HepG2 (cell line): Measurements from ENCODE around the gene FUT3. TPM values are rescaled to one million over a fixed set of nuclear protein-coding genes. Genes with fewer than 3 reads are reported as not detected.

Experiments used
- ESRRA ChIP-seq: sonication (generic); formaldehyde crosslinking; IDR thresholded peaks from 2 replicates; pipeline ENCODE4 v1.5.1; 2020; ENCODE audit warnings: mild to moderate bottlenecking, low read depth, missing genetic modification reagents
- ZNF460 ChIP-seq: sonication (generic); formaldehyde crosslinking; IDR thresholded peaks from 2 replicates; pipeline ENCODE4 v1.5.1; 2020; ENCODE audit warnings: missing genetic modification reagents, mild to moderate bottlenecking, borderline replicate concordance
- ZNF629 ChIP-seq: sonication (generic); formaldehyde crosslinking; conservative IDR thresholded peaks from 2 replicates; pipeline ENCODE4 v1.5.0; 2020; ENCODE audit warnings: missing genetic modification reagents
- polyA plus RNA-seq, 8 experiments: library from polyadenylated mRNA; depleted of rRNA in 3 of 8; stranded (reverse) in 7 of 8; unstranded in 1 of 8; fragments of >200 nt; fragmentation: Illumina TruSeq in 4 of 8; extraction: Trizol in 4 of 8; gene quantifications; 2 replicates each; pipeline versions ENCODE4 v1.2.1 to v1.2.3, GENCODE V29; 2011 to 2016; ENCODE audit warnings: low read depth in 4 of 8, missing spikeins in 1 of 8, mixed read lengths in 1 of 8; ENCODE audit not compliant: insufficient read depth in 1 of 8
- total RNA-seq, 5 experiments: library from RNA; depleted of rRNA; stranded (reverse); fragments of >200 nt; fragmentation: Illumina TruSeq; extraction: Trizol; gene quantifications; 2 replicates each; pipeline ENCODE4 v1.2.3, GENCODE V29; 2016; ENCODE audit warnings: low read depth in 1 of 5
- TF ChIP-seq, protein P1 (sequence below): conservative IDR thresholded peaks from 2 replicates; pipeline ENCODE4 v1.6.1; 2018; ENCODE audit warnings: missing genetic modification reagents
- TF ChIP-seq, protein P2 (sequence below): sonication (generic); formaldehyde crosslinking; conservative IDR thresholded peaks from 2 replicates; pipeline ENCODE4 v1.8.1; 2023; ENCODE audit warnings: missing genetic modification reagents
- TF ChIP-seq, protein P3 (sequence below): sonication (generic); formaldehyde crosslinking; IDR thresholded peaks from 2 replicates; pipeline ENCODE4 v1.4.0; 2020; ENCODE audit warnings: mild to moderate bottlenecking, missing genetic modification reagents
- TF ChIP-seq, protein P4 (sequence below): sonication (generic); formaldehyde crosslinking; conservative IDR thresholded peaks from 2 replicates; pipeline ENCODE4 v1.4.0; 2020; ENCODE audit warnings: missing genetic modification reagents

The FUT3 gene
- total and polyA plus RNA-seq, 2 of the 13 experiments (the other 11 are each of a cell fraction or from before 2014, with no cell fraction given): 0.53 to 1.1 TPM

DNA sequence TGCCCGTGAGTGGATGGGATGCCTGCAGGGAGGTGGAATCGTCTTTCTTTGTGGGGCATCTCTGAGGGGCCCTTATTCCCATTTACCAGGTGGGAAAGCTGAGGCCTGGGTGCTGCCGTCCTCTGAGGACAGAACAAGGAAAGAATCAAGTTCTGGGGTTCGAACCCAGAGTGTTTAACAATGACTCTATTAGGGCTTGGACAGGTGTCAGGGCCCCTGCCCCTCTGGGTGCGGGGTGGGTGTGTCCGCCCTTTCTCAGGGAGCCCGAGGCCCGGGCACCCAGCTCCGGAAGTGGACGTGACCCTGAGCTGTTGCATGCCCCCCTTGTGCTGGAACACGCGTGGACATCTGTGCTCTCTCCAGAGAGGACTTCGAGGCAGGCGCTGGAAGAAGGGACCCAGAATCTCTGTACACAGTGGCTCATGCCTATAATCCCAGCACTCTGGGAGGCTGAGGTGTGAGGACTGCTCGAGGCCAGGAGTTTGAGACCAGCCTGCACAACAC, 41.6 kb upstream of the FUT3 start (continued):
- 0 out of 2 replicates have a peak, but pooled peaks have one; percentile 1 for TF ChIP-seq ESRRA (CRISPR knock-in tag)
- TF ChIP-seq, protein P1, sequence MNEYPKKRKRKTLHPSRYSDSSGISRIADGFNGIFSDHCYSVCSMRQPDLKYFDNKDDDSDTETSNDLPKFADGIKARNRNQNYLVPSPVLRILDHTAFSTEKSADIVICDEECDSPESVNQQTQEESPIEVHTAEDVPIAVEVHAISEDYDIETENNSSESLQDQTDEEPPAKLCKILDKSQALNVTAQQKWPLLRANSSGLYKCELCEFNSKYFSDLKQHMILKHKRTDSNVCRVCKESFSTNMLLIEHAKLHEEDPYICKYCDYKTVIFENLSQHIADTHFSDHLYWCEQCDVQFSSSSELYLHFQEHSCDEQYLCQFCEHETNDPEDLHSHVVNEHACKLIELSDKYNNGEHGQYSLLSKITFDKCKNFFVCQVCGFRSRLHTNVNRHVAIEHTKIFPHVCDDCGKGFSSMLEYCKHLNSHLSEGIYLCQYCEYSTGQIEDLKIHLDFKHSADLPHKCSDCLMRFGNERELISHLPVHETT (CRISPR knock-in tag): peak; percentile 67; the same call in 1 of the 2 replicates
- TF ChIP-seq, protein P2, sequence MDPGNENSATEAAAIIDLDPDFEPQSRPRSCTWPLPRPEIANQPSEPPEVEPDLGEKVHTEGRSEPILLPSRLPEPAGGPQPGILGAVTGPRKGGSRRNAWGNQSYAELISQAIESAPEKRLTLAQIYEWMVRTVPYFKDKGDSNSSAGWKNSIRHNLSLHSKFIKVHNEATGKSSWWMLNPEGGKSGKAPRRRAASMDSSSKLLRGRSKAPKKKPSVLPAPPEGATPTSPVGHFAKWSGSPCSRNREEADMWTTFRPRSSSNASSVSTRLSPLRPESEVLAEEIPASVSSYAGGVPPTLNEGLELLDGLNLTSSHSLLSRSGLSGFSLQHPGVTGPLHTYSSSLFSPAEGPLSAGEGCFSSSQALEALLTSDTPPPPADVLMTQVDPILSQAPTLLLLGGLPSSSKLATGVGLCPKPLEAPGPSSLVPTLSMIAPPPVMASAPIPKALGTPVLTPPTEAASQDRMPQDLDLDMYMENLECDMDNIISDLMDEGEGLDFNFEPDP (CRISPR knock-in tag): no peak
- TF ChIP-seq, protein P3, sequence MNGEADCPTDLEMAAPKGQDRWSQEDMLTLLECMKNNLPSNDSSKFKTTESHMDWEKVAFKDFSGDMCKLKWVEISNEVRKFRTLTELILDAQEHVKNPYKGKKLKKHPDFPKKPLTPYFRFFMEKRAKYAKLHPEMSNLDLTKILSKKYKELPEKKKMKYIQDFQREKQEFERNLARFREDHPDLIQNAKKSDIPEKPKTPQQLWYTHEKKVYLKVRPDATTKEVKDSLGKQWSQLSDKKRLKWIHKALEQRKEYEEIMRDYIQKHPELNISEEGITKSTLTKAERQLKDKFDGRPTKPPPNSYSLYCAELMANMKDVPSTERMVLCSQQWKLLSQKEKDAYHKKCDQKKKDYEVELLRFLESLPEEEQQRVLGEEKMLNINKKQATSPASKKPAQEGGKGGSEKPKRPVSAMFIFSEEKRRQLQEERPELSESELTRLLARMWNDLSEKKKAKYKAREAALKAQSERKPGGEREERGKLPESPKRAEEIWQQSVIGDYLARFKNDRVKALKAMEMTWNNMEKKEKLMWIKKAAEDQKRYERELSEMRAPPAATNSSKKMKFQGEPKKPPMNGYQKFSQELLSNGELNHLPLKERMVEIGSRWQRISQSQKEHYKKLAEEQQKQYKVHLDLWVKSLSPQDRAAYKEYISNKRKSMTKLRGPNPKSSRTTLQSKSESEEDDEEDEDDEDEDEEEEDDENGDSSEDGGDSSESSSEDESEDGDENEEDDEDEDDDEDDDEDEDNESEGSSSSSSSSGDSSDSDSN (CRISPR knock-in tag): 0 out of 2 replicates have a peak, but pooled peaks have one; percentile 15
- TF ChIP-seq ZNF460 (CRISPR knock-in tag): no peak; the same call in 1 of the 2 replicates
- TF ChIP-seq, protein P4, sequence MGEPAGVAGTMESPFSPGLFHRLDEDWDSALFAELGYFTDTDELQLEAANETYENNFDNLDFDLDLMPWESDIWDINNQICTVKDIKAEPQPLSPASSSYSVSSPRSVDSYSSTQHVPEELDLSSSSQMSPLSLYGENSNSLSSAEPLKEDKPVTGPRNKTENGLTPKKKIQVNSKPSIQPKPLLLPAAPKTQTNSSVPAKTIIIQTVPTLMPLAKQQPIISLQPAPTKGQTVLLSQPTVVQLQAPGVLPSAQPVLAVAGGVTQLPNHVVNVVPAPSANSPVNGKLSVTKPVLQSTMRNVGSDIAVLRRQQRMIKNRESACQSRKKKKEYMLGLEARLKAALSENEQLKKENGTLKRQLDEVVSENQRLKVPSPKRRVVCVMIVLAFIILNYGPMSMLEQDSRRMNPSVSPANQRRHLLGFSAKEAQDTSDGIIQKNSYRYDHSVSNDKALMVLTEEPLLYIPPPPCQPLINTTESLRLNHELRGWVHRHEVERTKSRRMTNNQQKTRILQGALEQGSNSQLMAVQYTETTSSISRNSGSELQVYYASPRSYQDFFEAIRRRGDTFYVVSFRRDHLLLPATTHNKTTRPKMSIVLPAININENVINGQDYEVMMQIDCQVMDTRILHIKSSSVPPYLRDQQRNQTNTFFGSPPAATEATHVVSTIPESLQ (CRISPR knock-in tag): 0 out of 2 replicates have a peak, but pooled peaks have one; percentile 69
- peak; percentile 80 for TF ChIP-seq ZNF629 (CRISPR knock-in tag)
